Astrocyte of the hippocampus (primary cell): ENCODE results near the gene CIDEA.
A peak's percentile ranks its signal among the peaks of the same experiment; 100 is the strongest.

Experiments used
- DNase-seq: peaks from one replicate; pipeline ENCODE4 v3.0.0; 2011; ENCODE audit warnings: low read depth, low spot score

The CIDEA gene

DNA sequence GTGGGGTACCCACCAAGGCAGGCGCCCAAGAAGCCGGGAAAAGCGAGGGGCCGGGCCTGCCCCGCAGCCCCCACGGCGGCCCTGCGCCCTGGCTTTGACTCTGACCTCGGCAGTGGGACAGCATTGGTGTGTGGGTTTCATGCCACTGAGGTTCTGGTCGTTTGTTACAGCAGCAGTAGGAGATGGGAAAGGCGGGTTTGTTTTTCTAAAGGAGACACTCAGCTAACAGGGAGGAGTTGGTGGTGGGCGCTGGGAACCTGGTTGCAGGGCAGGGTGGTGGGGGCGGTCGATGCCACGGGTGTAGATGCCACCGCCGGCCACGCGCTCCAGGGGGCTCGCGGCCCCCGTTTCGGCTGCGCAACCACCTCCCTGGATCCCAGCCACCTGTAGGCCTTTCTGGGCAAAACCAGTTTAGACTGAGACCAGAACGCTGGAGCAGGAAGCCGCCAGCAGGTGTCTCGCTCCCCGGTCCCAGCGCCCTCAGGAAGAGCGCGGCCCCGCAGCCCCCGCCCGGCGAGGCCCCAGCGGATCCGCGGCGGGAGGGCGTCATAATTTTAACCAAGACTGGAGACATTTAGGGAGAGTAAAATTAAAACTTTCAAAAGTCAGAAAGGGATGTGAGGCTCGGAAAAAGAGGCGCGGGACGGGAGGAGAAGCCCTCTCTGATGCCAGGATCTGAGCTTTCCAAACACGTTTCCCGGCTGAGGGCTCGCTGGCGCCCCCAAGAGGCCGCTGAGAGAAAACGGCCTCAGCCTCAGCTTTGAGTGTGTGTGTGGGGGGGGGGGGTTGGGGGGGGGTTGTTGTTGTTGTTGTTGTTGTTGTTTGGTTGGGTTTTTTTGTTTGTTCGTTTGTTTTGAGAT lies 17.4 kb downstream of the CIDEA start:
- DNase-seq = peak; percentile 92

GRCh38 chr18:12274793-12275192 lies 20.6 kb downstream of the CIDEA start:
- DNase-seq = no peak

DNA sequence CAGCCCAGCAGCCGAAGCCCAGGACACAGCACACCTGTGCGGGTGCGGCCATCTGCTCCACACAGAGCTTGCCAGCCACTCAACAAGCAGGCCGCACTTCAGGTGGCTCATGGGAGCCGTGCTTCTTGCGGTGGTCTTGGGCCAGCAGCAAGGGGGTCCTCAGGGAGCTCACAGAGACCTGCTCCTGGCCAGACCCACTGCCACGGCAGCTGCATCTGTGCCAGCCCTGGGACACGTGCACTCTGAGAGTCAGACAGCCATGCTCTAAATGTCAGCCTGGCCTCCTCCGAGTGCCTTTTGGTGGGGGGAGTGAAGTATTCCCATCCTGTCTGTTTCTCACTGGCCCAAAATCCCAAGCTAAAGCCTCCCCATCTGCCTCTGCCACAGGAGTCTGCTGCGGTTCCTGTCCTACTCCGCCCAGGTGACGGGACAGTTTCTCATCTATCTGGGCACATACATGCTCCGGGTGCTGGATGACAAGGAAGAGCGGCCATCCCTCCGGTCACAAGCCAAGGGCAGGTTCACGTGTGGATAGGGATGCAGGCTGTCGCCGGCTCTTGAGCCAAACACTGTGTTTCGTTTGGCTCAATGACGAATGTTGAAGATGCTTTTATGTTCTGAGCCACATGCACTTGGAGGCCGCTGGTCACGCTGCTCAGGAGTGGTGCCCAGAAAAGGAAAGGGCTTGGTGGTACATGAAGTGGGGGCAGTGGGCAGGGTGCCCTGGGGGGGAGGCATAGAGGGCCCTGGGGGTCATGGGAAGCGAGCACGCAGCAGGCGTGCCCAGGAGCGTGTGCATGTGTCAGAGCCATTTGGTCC lies 22.8 kb downstream of the CIDEA start:
- DNase-seq = no peak

DNA sequence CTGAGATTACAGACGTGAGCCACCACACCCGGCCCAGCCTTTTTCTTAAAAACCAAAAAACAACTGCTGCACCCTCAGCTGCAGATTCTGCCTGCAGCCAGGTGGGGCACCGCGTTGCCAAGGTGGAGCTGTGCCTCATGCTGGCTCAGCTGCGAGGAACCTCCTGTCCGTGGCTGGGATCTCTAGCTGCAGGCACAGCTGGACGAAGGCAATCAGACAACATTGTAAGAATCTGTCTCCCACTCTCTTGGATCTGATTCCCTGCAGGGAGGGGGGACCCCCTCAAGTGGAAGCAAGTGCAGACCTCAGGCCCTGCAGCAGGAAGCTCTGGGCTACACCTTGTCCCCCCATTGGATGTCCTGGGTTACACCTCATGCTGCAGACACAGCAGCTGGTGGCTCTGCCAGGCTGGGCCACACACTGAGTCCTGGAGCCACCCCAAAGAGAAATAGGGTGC lies 24.1 kb downstream of the CIDEA start:
- peak; percentile 37 for DNase-seq

DNA sequence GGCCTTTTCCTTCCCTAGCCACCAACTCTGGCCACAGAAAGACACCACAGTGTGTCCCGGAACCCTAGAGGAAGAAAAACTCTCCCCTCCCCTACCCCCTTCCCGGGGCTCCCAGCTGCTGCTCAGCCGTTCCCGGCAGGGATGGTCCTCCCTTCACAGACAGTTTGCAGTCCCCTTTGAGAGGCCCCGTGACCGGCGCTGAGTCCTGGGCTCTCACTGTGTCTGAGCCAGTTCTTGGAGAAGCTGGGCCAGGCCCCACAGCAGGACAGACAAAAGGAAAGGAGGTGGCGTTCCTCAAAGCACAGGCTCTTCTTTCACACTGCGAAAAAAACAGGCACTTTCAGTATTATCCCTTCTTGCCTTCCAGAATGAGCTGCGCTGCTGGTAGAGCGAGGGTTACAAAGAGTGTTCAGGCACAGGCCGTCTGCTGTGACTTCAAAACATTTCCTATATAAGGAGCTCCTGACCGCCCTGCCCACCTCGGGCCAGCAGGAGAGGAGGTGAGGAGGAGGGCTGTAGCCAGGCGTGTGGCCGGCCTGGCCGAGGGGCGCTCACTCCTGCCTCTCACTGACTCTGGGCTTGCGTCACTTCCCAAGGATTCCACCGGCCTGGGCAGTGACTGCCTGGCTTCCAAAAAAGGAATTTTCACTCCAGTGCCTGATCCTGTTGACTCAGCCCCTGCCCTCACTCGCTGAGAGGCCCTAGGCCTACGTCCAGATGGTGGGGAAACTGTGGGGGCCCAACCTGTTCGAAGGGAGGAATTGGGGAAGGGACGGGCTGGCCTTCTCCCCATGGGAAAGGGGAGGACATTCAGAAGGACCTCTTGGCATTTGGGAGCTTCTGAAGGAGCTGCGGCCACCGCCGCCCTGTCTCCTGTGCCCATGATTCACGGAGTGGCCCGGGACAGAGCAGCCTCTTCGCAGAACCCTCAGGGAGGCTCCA lies 24.9 kb downstream of the CIDEA start:
- peak; percentile 98 for DNase-seq

DNA sequence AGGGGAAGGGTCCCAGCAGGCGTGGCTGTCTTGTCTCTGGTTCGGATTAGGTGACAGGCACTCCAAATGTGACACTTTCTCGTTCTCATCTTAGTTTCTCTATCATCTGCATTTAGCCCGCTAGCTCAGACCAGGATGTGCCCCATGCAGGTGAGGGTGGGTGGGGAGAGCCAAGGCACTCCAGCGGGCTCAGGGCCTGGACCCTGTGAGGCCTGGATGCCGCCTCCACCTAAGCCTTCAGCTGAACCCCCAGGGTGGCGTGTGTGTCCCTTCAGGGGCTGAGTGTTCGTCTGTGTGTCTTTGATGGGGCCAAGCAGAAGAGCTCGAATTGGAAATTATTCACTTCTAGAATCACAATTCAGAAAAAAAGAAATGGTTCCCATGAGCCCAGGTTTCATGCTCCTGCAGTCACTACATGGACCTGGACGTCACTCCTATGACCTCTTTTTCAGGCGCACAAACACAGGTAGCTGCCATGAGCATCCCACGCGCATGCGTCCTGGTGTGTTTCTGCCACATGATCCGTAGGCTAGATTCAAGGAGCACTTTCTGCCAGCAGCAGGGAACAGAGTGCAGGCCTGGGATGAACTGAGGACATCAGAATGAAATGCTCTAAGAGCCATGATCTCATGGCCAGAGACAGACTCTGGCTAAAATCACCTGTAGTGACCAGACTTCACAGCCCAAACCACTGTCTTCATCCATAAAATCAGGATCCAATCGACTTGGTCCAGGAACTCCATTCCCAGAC lies 25.8 kb downstream of the CIDEA start:
- DNase-seq = no peak

- no peak for DNase-seq
Measured at GRCh38 chr18:12281861-12282260, 27.7 kb downstream of the CIDEA start.

- DNase-seq = peak; percentile 70
Measured at GRCh38 chr18:12282442-12283039, 28.4 kb downstream of the CIDEA start.

- DNase-seq = peak; percentile 40
Measured at GRCh38 chr18:12283256-12283655, 29.1 kb downstream of the CIDEA start.

GRCh38 chr18:12283666-12284065 lies 29.5 kb downstream of the CIDEA start:
- no peak for DNase-seq

DNA sequence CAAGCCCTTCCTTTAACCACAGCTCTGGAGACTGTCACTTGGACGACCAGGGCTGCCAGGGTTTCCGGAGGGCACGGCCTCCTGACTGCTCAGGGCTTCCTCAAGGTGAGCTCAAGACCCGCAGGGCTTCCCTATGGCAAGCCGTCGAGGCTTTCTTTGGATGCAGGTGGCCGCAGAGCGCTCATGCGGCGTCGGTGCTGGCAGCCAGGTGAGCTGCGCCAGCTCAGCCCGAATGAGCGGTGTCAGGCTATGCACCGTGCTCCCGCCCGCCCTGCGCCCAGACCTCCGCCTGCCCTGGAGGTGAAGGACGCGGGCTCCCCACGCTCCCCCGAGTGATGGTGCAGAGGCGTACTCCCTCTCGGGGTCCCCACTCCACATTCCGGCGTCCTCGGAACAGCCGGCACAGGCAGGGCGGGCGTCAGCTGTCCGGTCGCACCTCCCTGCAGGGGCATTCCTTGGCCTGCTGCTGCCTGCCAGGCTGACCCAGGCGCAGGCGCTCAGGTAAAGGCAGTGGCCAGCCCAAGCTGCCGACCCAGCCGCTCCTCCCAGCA lies 33.0 kb downstream of the CIDEA start:
- DNase-seq = peak; percentile 59

- DNase-seq = peak; percentile 95
Measured at GRCh38 chr18:12287684-12288402, 33.7 kb downstream of the CIDEA start.

DNA sequence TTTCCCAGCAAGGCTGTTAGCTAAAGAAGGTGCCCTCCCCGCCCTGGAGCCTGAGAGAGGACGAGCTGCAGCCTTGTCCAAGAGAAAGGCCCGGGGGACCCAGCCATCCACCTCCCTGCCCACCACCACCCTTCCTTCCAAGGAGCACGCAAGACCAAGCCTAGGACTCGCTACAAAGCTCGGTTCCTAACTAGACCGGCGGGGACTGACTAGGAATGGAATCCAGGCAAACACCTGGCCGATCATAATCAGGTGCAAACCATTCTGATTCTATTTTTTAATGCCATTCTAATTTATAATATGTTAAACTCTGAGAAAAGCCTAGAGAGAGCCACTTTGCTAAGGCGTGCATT lies 34.2 kb downstream of the CIDEA start:
- no peak for DNase-seq

- no peak for DNase-seq
Measured at GRCh38 chr18:12290086-12290485, 35.9 kb downstream of the CIDEA start.

GRCh38 chr18:12291161-12291560 lies 37.0 kb downstream of the CIDEA start:
- no peak for DNase-seq

- DNase-seq = no peak
Measured at GRCh38 chr18:12291690-12292089, 37.5 kb downstream of the CIDEA start.

DNA sequence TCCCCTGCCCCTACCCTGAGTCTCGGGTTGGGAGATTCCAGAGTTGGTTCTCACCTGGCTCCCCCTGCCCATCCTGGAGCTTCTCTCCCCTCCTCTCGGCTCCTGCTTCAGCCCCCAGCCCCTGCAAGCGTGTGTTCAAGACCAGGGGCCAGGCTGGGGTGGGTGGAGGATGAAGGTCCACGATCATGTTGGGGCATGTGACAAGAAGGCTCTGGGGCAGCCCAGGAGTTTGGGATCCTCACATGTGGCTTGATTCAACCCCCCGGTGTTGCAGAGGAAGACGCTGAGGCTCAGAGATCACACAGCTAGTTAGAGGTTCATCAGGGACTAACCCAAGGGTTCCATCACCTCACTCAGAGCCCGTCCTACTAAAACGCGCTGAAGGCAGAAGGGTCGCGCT lies 39.7 kb downstream of the CIDEA start:
- no peak for DNase-seq

DNA sequence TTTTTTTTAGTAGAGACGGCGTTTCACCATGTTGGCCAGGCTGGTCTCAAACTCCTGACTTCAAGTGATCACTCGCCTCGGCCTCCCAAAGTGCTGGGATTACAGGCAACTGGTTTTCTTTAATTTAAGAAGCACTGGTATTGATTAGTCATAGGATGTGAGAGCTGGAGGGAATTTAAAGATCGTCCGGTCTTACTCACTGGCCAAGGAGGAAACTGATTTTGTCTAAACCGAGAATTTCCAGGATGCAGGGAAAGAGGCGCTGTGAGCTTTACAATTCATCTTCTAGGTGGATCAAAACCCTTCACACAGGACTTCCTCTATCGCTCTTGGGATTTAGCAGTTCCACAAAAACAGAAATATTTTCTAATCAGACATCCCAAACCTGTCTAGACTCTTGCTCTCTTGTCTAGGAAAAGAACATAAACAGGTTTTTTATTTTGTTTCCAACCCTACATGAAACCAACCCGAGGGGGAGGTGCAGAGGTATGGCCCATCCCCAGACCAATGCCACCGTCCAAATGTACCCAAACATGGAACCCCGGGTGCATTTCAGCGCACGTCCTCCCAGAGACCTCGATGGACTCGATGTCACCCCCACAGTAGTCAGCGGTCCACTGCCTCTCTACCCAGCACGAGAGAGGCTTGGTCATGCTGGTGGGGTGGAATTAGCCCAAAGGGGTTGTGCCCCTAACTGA lies 41.4 kb downstream of the CIDEA start:
- DNase-seq = no peak

DNA sequence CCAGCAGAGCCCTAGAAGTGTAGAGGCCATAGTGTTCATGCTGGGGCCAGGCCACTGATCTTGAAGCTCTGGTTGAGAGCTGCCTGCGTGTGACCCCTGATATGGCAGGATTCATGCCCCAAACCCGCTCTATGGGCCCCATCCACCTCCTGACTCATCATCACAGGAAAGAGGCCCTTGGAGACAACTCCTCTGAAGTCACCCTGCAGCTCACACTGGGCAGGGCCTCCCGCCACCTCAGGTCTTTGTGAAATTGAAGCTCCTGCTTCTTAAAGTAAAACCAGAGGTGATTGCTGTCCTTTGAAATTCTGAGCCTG lies 41.9 kb downstream of the CIDEA start:
- DNase-seq = no peak
